IMR-90 (cell line): Measurements from ENCODE around the gene ANO1. TPM values are rescaled to one million over a fixed set of nuclear protein-coding genes. Genes with fewer than 3 reads are reported as not detected.

Experiments
- ATAC-seq: fragments of 200-7000 bp; cut with Tn5 transposase; 2 replicates; pipeline ENCODE4 v1.9.1; 2020; ENCODE audit warnings: low read depth, mild to moderate bottlenecking, moderate library complexity
- BruUV-seq: library from RNA; stranded (reverse); fragments of 400-500 nt; replicated peaks from 2 replicates; lab custom pipeline; 2021; lab: Mats Ljungman, UMichigan
- CTCF ChIA-PET: fragments of 300-600 bp; formaldehyde crosslinking; extraction: SDS; loops from one replicate; lab custom pipeline; 2021; ENCODE audit warnings: antibody characterized with exemption; lab: Yijun Ruan, JAX
- POLR2A ChIA-PET: fragments of 300-600 bp; sonication (Branson Sonifier 250); formaldehyde crosslinking; loops from one replicate; lab custom pipeline; 2022; ENCODE audit warnings: antibody characterized with exemption; ENCODE audit not compliant: unreplicated experiment; lab: Charles Lee
- DNase-seq: peaks from one replicate; pipeline ENCODE4 v3.0.0; 2013
- H2AFZ ChIP-seq: replicated peaks from 2 replicates; pipeline ENCODE3; 2013; ENCODE audit warnings: low read length, mild to moderate bottlenecking; ENCODE audit not compliant: poor library complexity
- H2AK5ac ChIP-seq: 2 replicates; pipeline ENCODE4 v1.6.1; 2013; ENCODE audit warnings: low read depth, low read length, inconsistent platforms
- H2AK9ac ChIP-seq: replicated peaks from 2 replicates; pipeline ENCODE3; 2013; ENCODE audit warnings: mild to moderate bottlenecking, low read depth, low read length, moderate library complexity; ENCODE audit not compliant: poor library complexity
- H2BK120ac ChIP-seq: 2 replicates; pipeline ENCODE4 v1.6.1; 2013; ENCODE audit warnings: low read depth, low read length, inconsistent platforms
- H2BK15ac ChIP-seq: 3 replicates; pipeline ENCODE4 v1.6.1; 2013; ENCODE audit warnings: low read depth, low read length, inconsistent platforms
- H2BK20ac ChIP-seq: 2 replicates; pipeline ENCODE4 v1.6.1; 2013; ENCODE audit warnings: low read depth, mild to moderate bottlenecking, inconsistent platforms, low read length, moderate library complexity
- H2BK5ac ChIP-seq: 2 replicates; pipeline ENCODE4 v1.6.1; 2013; ENCODE audit warnings: mild to moderate bottlenecking, low read depth, low read length, inconsistent platforms; ENCODE audit not compliant: poor library complexity, severe bottlenecking
- H3K14ac ChIP-seq: replicated peaks from 2 replicates; pipeline ENCODE4 v1.6.1; 2013; ENCODE audit warnings: low read depth, low read length, inconsistent platforms
- H3K18ac ChIP-seq: 2 replicates; pipeline ENCODE4 v1.6.1; 2013; ENCODE audit warnings: low read depth, low read length, control low read depth
- H3K23ac ChIP-seq: 2 replicates; pipeline ENCODE4 v1.6.1; 2013; ENCODE audit warnings: low read depth, low read length, inconsistent platforms
- H3K27ac ChIP-seq: 2 replicates; pipeline ENCODE4 v1.5.1; 2013; ENCODE audit warnings: mild to moderate bottlenecking, control low read depth, low read length; ENCODE audit not compliant: insufficient read depth
- H3K27me3 ChIP-seq: 2 replicates; pipeline ENCODE4 v1.6.1; 2013; ENCODE audit warnings: low read length; ENCODE audit not compliant: control insufficient read depth, insufficient read depth
- H3K36me3 ChIP-seq: 2 replicates; pipeline ENCODE4 v1.6.1; 2013; ENCODE audit warnings: low read length, mixed read lengths; ENCODE audit not compliant: control insufficient read depth, insufficient read depth
- H3K4ac ChIP-seq: 2 replicates; pipeline ENCODE4 v1.6.1; 2013; ENCODE audit warnings: low read depth, low read length, inconsistent platforms
- H3K4me1 ChIP-seq: 2 replicates; pipeline ENCODE4 v1.6.1; 2013; ENCODE audit warnings: low read length, mixed read lengths; ENCODE audit not compliant: control insufficient read depth, insufficient read depth
- H3K4me2 ChIP-seq: 2 replicates; pipeline ENCODE4 v1.6.1; 2013; ENCODE audit warnings: low read depth, mild to moderate bottlenecking, control low read depth, low read length, moderate library complexity
- H3K4me3 ChIP-seq: 2 replicates; pipeline ENCODE4 v1.5.1; 2013; ENCODE audit warnings: low read depth, mild to moderate bottlenecking, control low read depth, low read length, moderate library complexity; ENCODE audit not compliant: insufficient read depth
- H3K56ac ChIP-seq: 2 replicates; pipeline ENCODE4 v1.6.1; 2013; ENCODE audit warnings: low read length, inconsistent platforms; ENCODE audit not compliant: insufficient read depth; ENCODE audit errors: extremely low read depth
- H3K79me1 ChIP-seq, 2 experiments: 2 replicates each; pipeline ENCODE4 v1.6.1; 2013; ENCODE audit warnings: low read length in 2 of 2, inconsistent platforms in 1 of 2, low read depth in 1 of 2
- H3K9ac ChIP-seq: 2 replicates; pipeline ENCODE4 v1.6.1; 2013; ENCODE audit warnings: low read depth, low read length, control low read depth
- H3K9me1 ChIP-seq: 2 replicates; pipeline ENCODE4 v1.6.1; 2013; ENCODE audit warnings: low read length, inconsistent platforms; ENCODE audit not compliant: insufficient read depth
- H3K9me3 ChIP-seq: 2 replicates; pipeline ENCODE4 v1.6.1; 2013; ENCODE audit warnings: low read length; ENCODE audit not compliant: control insufficient read depth, insufficient read depth
- H4K20me1 ChIP-seq: 2 replicates; pipeline ENCODE4 v1.6.1; 2013; ENCODE audit warnings: low read length, inconsistent platforms; ENCODE audit not compliant: insufficient read depth
- H4K5ac ChIP-seq: 2 replicates; pipeline ENCODE4 v1.6.1; 2013; ENCODE audit warnings: mild to moderate bottlenecking, low read depth, low read length, control low read depth
- H4K8ac ChIP-seq, 2 experiments: 2 replicates each; pipeline ENCODE4 v1.6.1; 2013; ENCODE audit warnings: low read depth in 2 of 2, low read length in 2 of 2, control low read depth in 1 of 2, inconsistent platforms in 1 of 2
- H4K91ac ChIP-seq: 2 replicates; pipeline ENCODE4 v1.6.1; 2013; ENCODE audit warnings: low read depth, low read length, inconsistent platforms; ENCODE audit not compliant: insufficient read depth
- BHLHE40 ChIP-seq: fragments of 150-350 bp; IDR thresholded peaks from 2 replicates; pipeline ENCODE4 v1.6.1; 2016; ENCODE audit warnings: mild to moderate bottlenecking, low read depth, low read length
- CEBPB ChIP-seq: IDR thresholded peaks from 2 replicates; pipeline ENCODE4 v1.6.1; 2012; ENCODE audit warnings: low read depth, low read length, improper control_type of control experiment
- MAZ ChIP-seq: IDR thresholded peaks from 2 replicates; pipeline ENCODE4 v1.6.1; 2012; ENCODE audit warnings: low read depth, mild to moderate bottlenecking, low read length, improper control_type of control experiment, moderate library complexity, borderline replicate concordance
- RAD21 ChIP-seq: IDR thresholded peaks from 2 replicates; pipeline ENCODE4 v1.6.1; 2012; ENCODE audit warnings: low read length, improper control_type of control experiment
- dilution Hi-C: fragments of 300-500 bp; cut with HindIII; formaldehyde crosslinking; loops from one replicate; pipeline ENCODE4 v1.14.3; 2018; ENCODE audit warnings: low sequenced_read_pairs; ENCODE audit not compliant: unreplicated experiment
- in situ Hi-C: fragments of 300-500 bp; cut with MboI; formaldehyde crosslinking; loops from 3 replicates; pipeline ENCODE4 v1.14.3; 2019; ENCODE audit warnings: low sequenced_read_pairs, inconsistent platforms, mixed read lengths
- intact Hi-C: fragments of 100-400 bp; cut with micrococcal nuclease; formaldehyde crosslinking; loops from 2 replicates; pipeline ENCODE4 v1.10.0; 2022
- polyA plus RNA-seq, 3 experiments: library from polyadenylated mRNA; depleted of rRNA; stranded (reverse); fragments of >200 nt; gene quantifications; 2 replicates each; pipeline ENCODE4 v1.2.3, GENCODE V29; 2012; ENCODE audit warnings: low replicate concordance in 1 of 3
- total RNA-seq: library from RNA; depleted of rRNA; stranded (reverse); fragments of >200 nt; gene quantifications from 2 replicates; pipeline ENCODE4 v1.2.3, GENCODE V29; 2012

ANO1 gene
- total and polyA plus RNA-seq, 2 of the 4 experiments (the other 2 are of a cell fraction): 4.1 to 10.7 TPM

- ATAC-seq: no peak
- H2BK20ac ChIP-seq: no peak overlapping the region
- no peak overlapping the region for H3K4me2 ChIP-seq
- H3K4me1 ChIP-seq: 0 out of 2 replicates have a peak, but pooled peaks cover 2% of the 10 kb centered on the region
- no peak overlapping the region for H3K18ac ChIP-seq
- no peak for DNase-seq
- H3K27me3 ChIP-seq: peaks cover 30% of the 10 kb centered on the region
- dilution Hi-C loops: no loop called here
- no peak overlapping the region for H3K27ac ChIP-seq
- no peak overlapping the region for H3K56ac ChIP-seq
- no peak overlapping the region for H4K5ac ChIP-seq
- H2BK15ac ChIP-seq: no peak overlapping the region
- H3K4me3 ChIP-seq: no peak overlapping the region
- in situ Hi-C loops: no loop called here
- ChIA-PET CTCF (no interaction called here), POLR2A (no interaction called here)
- no peak overlapping the region for H4K8ac ChIP-seq
- H2AFZ ChIP-seq: no peak overlapping the region
- H4K20me1 ChIP-seq: peaks cover 7% of the 10 kb centered on the region; the same call in 1 of the 2 replicates
- no peak overlapping the region for H3K23ac ChIP-seq
- H3K36me3 ChIP-seq: no peaks in the 10 kb centered on the region
- H3K9me3 ChIP-seq: peaks cover 3% of the 10 kb centered on the region; the same call in 1 of the 2 replicates
- no peak overlapping the region for H3K14ac ChIP-seq
- intact Hi-C loops: no loop called here
- H4K91ac ChIP-seq: no peak overlapping the region
- TF ChIP-seq RAD21: no peak
- no peak for TF ChIP-seq CEBPB
- TF ChIP-seq BHLHE40: no peak
- no peak for TF ChIP-seq MAZ
- H3K79me1 ChIP-seq: no peaks in the 10 kb centered on the region
- no peak overlapping the region for H3K4ac ChIP-seq
- H2BK120ac ChIP-seq: no peak overlapping the region
- no peak overlapping the region for H2AK9ac ChIP-seq
- H2BK5ac ChIP-seq: no peak overlapping the region
- no peak overlapping the region for H2AK5ac ChIP-seq
- BruUV-seq: no TSS peak
- no peak overlapping the region for H3K9ac ChIP-seq
- H3K9me1 ChIP-seq: peaks cover 8% of the 10 kb centered on the region
Measured at GRCh38 chr11:70233034-70233433, 154.9 kb downstream of the ANO1 start.
